ENCODE results near the gene DPYD.

Gene DPYD

GRCh38 chr1:97071173-97071572 lies 849.7 kb downstream of the DPYD start:
- DNase-seq, result no peak

DNA sequence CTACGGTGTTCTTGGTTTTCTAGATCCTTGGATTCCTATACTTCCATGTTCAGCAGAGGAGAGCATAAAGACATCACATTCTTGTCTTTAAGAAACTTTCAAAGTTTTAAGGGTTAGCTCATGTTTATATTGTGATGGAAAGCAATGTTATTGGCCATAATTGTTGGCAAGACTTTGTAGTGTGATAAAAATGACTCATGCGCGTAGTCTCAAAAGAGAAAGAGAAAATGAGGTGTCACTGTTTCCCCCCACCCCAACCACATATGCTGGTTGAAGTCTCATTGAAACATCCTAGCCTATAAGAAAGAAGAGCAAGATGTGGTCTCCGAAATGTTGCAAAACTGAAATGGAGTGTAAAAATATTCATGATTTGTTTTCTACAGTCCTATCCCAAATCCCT lies 850.5 kb downstream of the DPYD start:
- DNase-seq, result no peak

DNA sequence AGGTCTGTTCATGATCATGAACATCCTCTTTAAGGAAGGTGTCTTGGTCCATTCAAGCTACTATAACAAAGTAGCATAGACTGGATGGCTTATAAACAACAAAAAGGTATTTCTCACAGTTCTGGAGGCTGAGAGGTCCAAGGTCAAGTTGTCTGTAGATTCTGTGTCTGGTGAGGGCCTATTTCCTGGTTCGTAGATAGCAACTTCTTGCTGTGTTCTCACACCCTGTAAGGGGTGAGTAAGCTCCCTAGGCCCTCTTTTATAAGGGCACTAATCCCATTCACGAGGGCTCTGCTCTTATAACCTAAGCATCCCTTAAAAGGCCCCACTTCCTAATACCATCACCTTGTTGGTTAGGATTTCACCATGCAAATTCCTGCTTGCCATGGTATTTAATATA lies 851.5 kb downstream of the DPYD start:
- no peak for DNase-seq

DNA sequence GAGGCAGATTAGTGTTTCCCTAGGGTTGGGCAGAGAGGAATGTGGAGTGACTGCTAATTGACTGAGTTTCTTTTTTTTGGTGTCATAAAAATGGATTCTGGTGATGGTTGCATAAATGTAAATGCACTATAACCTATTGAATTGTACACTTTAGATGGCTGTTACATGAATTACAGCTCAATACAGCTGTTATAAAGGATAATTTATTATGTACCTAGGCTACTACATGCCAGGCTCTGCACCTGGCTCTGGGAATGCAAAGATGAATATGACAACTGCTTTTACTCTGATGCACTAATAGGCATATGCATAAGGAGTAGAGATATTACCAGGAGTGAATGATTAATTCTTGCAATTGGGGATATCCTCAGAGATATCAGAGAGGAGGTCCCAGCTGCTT lies 854.0 kb downstream of the DPYD start:
- DNase-seq, result no peak

DNA sequence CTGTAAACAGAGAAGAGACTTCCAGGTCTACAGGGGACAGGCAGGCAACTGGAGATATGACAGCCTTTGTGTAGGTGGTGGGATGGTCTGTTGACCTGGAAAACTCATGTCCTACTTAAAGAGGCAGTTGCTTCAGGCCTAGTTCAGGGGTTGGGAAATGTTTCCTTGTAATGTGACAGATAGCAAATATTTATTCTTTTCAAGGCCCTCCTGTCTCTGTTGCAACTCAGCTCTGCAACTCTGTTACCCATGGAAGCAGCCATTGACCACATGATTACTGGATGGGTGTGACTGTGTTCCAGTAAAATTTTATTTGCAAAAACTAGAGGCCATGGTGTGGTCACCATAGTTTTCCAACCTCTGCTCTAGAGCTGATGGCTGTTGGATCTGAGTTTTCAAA lies 857.3 kb downstream of the DPYD start:
- DNase-seq, result no peak

DNA sequence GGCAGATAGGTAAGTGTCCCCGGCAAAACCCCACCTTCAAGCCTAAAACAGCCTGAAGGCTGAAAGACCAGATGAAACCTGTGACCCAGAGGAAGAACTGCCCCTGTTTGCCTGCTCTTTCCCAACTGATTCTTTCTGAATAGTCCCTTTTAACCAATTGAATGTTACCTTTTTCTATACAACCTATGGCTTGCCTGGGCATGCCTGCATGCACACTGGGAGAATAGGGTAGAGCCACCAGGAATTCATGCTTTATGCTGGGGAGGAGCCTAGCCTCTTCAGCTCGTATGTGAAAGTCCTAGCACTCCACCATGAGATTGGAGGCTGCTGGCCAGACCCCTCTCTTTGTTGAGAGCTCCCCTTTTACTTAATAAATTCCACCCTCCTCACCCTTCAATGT lies 859.2 kb downstream of the DPYD start:
- DNase-seq, result no peak

DNA sequence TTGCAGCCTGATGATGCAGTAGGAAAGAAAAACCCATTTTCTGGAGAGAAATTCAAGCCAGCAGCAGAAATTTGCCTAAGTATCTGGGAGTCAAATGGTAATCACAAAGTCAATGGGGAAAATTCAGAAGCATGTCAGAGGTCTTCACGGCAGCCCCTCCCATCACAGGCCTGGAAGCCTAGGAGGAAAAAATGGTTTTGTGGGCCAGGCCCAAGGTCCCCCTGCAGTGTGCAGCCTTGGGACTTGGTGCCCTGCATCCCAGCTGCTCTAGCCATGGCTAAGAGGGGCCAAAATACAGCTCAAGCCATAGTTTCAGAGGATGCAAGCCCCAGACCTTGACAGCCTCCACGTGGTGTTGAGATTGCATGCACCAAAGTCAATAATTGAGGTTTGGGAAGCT lies 864.4 kb downstream of the DPYD start:
- DNase-seq, result no peak

DNA sequence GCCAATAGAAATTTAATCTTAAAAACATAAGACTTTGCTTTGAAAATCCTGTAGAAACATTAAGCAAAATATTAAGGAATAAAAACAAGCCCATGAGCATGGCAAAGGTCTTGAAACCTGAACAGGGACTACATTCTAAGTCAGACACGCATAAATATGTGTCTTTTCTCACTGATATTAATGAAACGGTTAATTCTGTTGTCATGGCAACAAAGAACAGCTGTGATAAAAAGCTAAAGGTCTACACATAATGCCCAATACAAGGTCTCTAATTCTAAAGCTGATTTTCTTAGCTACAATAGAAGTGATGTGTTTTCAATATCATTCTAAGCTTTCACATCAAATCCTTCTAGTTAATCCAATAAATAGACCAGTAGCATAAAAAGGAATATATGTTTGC lies 867.6 kb downstream of the DPYD start:
- no peak for DNase-seq

GRCh38 chr1:97051823-97052222 lies 869.0 kb downstream of the DPYD start:
- DNase-seq, result no peak

- DNase-seq, result no peak
Observed at GRCh38 chr1:97050506-97050905, 870.3 kb downstream of the DPYD start.

DNA sequence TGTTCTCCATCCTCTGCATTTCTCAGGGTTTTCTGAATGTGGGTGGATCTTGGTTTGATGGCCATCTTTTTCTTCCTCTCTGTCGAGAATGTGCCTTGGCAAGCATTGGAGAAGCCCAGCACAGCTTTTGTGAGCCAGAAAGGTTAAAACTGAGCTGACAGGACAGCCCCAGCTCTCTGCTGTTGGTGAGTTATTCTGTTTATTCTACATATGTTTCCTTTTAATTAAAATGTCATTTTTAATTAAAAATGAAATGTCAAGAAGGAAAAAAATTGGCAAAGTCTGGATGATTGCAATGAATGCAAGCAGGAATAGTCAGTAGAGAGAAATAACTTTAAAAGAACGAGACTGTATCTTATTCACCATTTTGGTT lies 873.4 kb downstream of the DPYD start:
- DNase-seq, result no peak

DNA sequence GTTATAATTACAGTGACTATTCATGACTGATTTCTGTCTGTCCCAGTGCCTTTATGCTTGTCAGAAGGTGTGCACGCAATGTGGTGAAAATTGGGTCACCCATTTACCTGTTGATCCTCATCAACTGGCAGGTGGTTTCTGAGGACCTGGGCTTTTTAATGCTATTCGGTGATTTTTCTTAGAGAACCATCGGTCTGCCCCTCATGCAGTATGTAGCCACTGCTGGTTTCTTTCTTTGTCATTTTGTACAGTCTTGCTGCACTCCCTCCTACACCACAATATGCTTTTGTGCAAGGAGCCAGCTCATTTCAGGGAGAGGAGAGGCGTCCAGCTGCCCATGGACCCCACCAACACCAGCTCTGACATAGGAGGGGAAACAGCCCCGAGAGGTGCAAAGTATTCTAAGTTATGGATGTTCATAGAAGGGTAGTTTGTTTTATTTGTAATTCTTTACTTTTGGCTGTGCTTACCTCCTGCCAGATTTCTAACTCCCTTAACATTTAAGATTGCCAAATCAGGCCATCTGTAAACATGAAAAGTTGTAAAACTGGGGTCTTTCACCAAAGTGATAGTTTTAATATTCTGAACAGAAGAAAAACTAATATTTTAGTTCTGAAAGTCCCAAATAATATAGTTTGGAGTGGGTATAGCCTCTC lies 873.9 kb downstream of the DPYD start:
- DNase-seq, result no peak

DNA sequence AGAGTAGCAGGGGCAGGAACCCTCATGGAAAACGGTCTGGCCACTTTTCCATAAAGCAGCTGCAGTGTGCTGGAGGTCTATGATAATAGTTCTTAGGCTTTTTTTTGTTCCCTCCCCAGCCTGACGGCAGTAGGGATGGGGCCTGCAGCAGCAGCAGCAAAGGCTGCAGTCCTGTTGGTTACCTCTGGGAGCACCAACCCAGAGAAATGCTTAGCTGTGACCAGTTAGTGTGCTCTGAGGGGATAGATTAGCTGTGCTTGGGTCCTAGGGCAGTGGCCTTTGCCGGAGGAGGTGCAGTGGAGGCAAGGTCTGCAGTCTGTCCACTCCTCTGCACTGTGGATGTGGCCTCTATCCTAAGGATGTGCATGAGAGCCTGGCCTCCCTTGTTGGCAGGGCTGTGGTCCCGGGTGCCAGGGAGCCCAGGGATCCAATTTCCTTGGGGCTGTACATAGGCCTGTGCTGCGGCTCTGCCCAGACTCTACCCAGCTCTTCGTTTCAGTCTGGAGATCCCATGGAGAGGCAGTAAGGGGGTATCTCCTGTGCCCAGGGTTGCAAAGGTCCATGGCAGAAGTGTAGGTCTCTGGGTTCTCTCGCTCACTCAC lies 876.6 kb downstream of the DPYD start:
- DNase-seq, result no peak

DNA sequence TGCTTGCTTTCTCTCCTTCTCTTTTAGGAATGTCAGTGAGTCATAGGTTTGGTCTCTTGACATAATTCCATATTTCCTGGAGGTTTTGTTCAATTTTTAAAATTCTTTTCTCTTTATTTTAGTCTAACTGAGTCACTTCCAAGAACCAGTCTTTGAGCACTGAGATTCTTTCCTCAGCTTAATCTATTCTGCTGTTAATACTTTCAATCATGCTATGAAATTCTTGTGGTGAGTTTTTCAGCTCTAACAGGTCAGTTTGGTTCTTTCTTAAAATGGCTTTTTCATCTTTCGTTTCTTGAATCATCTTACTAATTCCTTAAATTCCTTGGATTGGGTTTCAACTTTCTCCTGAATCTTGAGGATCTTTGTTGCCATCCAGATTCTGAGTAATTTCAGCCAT lies 878.3 kb downstream of the DPYD start:
- no peak for DNase-seq

DNA sequence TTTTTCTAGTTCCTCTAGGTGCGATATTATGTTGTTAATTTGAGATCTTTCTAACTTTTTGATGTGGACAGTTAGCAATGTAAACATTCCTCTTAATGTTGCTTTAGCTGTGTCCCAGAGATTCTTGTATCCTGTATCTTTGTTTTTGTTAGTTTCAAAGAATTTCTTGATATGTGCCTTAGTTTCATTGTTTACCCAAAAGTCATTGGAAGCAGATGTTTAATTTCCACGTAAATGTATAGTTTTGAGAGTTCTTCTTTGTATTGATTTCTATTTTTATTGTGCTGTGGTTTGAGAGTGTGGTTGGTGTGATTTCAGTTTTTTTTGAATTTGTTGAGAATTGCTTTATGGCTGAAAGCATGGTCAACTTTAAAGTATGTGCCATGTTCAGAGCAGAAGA lies 879.8 kb downstream of the DPYD start:
- DNase-seq, result no peak

DNA sequence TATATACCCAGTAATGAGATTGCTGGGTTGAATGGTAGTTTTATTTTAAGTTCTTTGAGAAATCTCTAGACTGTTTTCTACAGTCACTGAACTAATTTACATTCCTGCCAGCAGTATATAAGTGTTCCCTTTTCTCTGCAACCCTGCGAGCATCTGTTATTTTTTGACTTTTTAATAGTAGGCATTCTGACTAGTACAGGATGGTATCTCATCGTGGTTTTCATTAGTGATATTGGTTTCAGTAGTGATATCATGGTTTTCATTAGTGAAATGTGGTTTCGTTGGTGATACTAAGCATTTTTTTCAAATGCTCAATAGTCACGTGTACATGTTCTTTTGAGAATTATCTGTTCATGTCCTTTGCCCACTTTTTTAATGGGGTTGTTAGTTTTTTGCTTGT lies 882.4 kb downstream of the DPYD start:
- DNase-seq, result no peak

GRCh38 chr1:97034651-97035050 lies 886.2 kb downstream of the DPYD start:
- no peak for DNase-seq

- no peak for DNase-seq
Observed at GRCh38 chr1:97033949-97034348, 886.9 kb downstream of the DPYD start.

Measured in stimulated activated CD4-positive, alpha-beta T cell treated with anti-CD3 and anti-CD28 coated beads, Interleukin-4, amount 100 ng/mL, for 24 hours (primary cell).